PC-9 (cell line): ENCODE data around the gene MYL6B. TPM values are rescaled to one million over a fixed set of nuclear protein-coding genes. Genes with fewer than 3 reads are reported as not detected.

ENCODE experiments used
- BruUV-seq: library from RNA; stranded (reverse); fragments of 400-500 nt; replicated peaks from 2 replicates; lab custom pipeline; 2021; lab: Mats Ljungman, UMichigan
- CTCF ChIA-PET: fragments of 300-600 bp; sonication (Branson Sonifier 250); formaldehyde crosslinking; loops from one replicate; lab custom pipeline; 2022; ENCODE audit warnings: antibody characterized with exemption; lab: Charles Lee
- POLR2A ChIA-PET: fragments of 300-600 bp; sonication (Branson Sonifier 250); formaldehyde crosslinking; loops from one replicate; lab custom pipeline; 2022; ENCODE audit warnings: antibody characterized with exemption; ENCODE audit not compliant: unreplicated experiment; lab: Charles Lee
- DNase-seq, 2 experiments: peaks; one replicate each; pipeline versions ENCODE4 v3.0.0 to v3.0.0-alpha.2; 2015 to 2022; ENCODE audit warnings: mixed read lengths in 1 of 2
- H2AFZ ChIP-seq: fragments of 200-600 bp; sonication (generic); 2 replicates; pipeline ENCODE4 v1.8.1; 2017; ENCODE audit warnings: antibody characterized with exemption
- H3F3A ChIP-seq: fragments of 200-600 bp; sonication (generic); 2 replicates; pipeline ENCODE4 v1.8.1; 2017; ENCODE audit warnings: antibody characterized with exemption, mild to moderate bottlenecking, low read depth; ENCODE audit not compliant: insufficient read depth
- H3K27ac ChIP-seq: fragments of 200-600 bp; sonication (generic); 2 replicates; pipeline ENCODE4 v1.6.1; 2016; ENCODE audit warnings: mixed run types
- H3K27me3 ChIP-seq: fragments of 200-600 bp; sonication (generic); 2 replicates; pipeline ENCODE4 v1.6.1; 2016; ENCODE audit warnings: low read depth, mixed run types; ENCODE audit not compliant: insufficient read depth
- H3K36me3 ChIP-seq: fragments of 200-600 bp; sonication (generic); 2 replicates; pipeline ENCODE4 v1.6.1; 2016; ENCODE audit warnings: low read depth, mixed run types
- H3K4me1 ChIP-seq: fragments of 200-600 bp; sonication (generic); replicated peaks from 2 replicates; pipeline ENCODE4 v1.6.1; 2016; ENCODE audit warnings: mixed run types; ENCODE audit not compliant: insufficient read depth
- H3K4me2 ChIP-seq: fragments of 200-600 bp; sonication (generic); 2 replicates; pipeline ENCODE4 v1.6.1; 2017; ENCODE audit warnings: mixed run types
- H3K4me3 ChIP-seq: fragments of 200-600 bp; sonication (generic); 2 replicates; pipeline ENCODE4 v1.6.1; 2016; ENCODE audit warnings: mixed run types
- H3K79me2 ChIP-seq: fragments of 200-600 bp; sonication (generic); 2 replicates; pipeline ENCODE4 v1.6.1; 2017; ENCODE audit warnings: low read depth, mixed run types
- H3K9me2 ChIP-seq: fragments of 200-600 bp; sonication (generic); 2 replicates; pipeline ENCODE4 v1.8.1; 2017; ENCODE audit warnings: mild to moderate bottlenecking; ENCODE audit not compliant: insufficient read depth
- H3K9me3 ChIP-seq: fragments of 200-600 bp; sonication (generic); 2 replicates; pipeline ENCODE4 v1.8.1; 2016; ENCODE audit warnings: low read depth; ENCODE audit not compliant: insufficient read depth
- H4K20me1 ChIP-seq: fragments of 200-600 bp; sonication (generic); 2 replicates; pipeline ENCODE4 v1.8.1; 2017; ENCODE audit not compliant: insufficient read depth
- EZH2 ChIP-seq: fragments of 200-600 bp; sonication (generic); IDR thresholded peaks from 2 replicates; pipeline ENCODE4 v1.8.0; 2017; ENCODE audit warnings: antibody characterized with exemption, low read depth
- intact Hi-C: fragments of 100-400 bp; cut with micrococcal nuclease; formaldehyde crosslinking; loops from one replicate; pipeline ENCODE4 v1.10.0; 2022; ENCODE audit not compliant: unreplicated experiment
- total RNA-seq: library from RNA; stranded (reverse); gene quantifications from 2 replicates; pipeline ENCODE4 v1.2.3, GENCODE V29; 2021
- TF ChIP-seq, protein P1 (sequence below): fragments of 200-600 bp; sonication (generic); conservative IDR thresholded peaks from 2 replicates; pipeline ENCODE4 v1.6.1; 2017; ENCODE audit warnings: mixed run types, antibody characterized with exemption, mild to moderate bottlenecking, moderate library complexity

MYL6B gene
- total RNA-seq, 1 experiment from 2014 or later, result 121 TPM

DNA sequence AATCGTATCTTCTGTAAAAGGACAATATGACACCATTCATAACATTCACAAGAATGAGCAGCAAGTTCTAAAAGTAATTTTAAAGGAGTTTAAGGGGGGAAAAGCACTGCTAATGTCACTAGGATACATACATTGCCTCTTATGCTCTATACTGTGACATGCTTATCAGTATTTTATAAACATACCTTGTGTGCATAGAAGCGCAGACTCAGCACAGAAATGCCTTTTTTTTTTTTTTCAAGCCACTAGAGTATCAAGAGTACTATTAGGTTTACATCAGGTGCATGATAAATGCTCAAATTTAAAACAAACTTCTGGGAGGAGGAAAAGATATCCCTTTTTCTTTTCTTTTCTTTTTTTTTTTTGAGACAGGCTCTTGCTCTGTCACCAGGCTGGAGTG is 50.5 kb downstream of the MYL6B start:
- H3F3A ChIP-seq, result peaks cover 18% of the 10 kb centered on the region; the same call in 1 of the 2 replicates
- H3K4me1 ChIP-seq, result no peaks in the 10 kb centered on the region
- no peaks in the 10 kb centered on the region for H3K79me2 ChIP-seq
- H4K20me1 ChIP-seq, result peaks cover 5% of the 10 kb centered on the region; the same call in 1 of the 2 replicates
- H3K4me2 ChIP-seq, result no peak overlapping the region
- no peaks in the 10 kb centered on the region for H3K9me3 ChIP-seq
- no peak for DNase-seq
- H3K9me2 ChIP-seq, result no peaks in the 10 kb centered on the region
- H3K27me3 ChIP-seq, result no peaks in the 10 kb centered on the region
- CTCF ChIA-PET, result no interaction called here
- BruUV-seq, result no TSS peak
- no peak overlapping the region for H2AFZ ChIP-seq
- H3K27ac ChIP-seq, result no peak overlapping the region
- intact Hi-C loops, result no loop called here
- TF ChIP-seq EZH2, result no peak
- TF ChIP-seq, protein P1, sequence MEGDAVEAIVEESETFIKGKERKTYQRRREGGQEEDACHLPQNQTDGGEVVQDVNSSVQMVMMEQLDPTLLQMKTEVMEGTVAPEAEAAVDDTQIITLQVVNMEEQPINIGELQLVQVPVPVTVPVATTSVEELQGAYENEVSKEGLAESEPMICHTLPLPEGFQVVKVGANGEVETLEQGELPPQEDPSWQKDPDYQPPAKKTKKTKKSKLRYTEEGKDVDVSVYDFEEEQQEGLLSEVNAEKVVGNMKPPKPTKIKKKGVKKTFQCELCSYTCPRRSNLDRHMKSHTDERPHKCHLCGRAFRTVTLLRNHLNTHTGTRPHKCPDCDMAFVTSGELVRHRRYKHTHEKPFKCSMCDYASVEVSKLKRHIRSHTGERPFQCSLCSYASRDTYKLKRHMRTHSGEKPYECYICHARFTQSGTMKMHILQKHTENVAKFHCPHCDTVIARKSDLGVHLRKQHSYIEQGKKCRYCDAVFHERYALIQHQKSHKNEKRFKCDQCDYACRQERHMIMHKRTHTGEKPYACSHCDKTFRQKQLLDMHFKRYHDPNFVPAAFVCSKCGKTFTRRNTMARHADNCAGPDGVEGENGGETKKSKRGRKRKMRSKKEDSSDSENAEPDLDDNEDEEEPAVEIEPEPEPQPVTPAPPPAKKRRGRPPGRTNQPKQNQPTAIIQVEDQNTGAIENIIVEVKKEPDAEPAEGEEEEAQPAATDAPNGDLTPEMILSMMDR, result no peak
- POLR2A ChIA-PET, result interaction anchor here (1.3 kb wide), 1 partner anchor 19 kb away, joined by 4 read pairs; the partner anchor contains the start of gene RNF41
- no peak overlapping the region for H3K4me3 ChIP-seq
- H3K36me3 ChIP-seq, result peaks cover 8% of the 10 kb centered on the region; the same call in 1 of the 2 replicates

DNA sequence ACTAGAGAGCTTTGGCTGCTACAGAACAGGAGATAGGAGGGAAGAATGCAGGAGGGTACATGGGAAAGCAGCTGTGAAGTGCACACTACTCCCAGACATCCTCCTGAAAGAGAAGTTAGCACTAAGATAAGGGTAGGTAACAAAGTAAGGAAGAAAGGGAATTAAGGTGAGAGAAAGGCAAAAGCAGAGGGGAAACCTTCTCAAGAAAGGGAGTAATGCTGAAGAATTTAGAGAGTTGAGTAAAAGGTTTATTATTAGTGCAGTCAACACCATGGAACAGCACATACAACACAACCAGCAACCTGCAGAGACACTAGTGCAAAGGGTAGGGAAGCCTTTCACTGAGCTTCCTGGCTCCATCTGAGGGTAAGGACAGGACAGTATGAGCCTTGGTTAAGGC is 51.9 kb downstream of the MYL6B start:
- no peaks in the 10 kb centered on the region for H3K27me3 ChIP-seq
- H4K20me1 ChIP-seq, result peaks cover 5% of the 10 kb centered on the region; the same call in 1 of the 2 replicates
- POLR2A ChIA-PET, result no interaction called here
- no peak for DNase-seq
- no peaks in the 10 kb centered on the region for H3K4me1 ChIP-seq
- no peak overlapping the region for H3K4me2 ChIP-seq
- peaks cover 9% of the 10 kb centered on the region; the same call in 1 of the 2 replicates for H3K36me3 ChIP-seq
- H3K9me2 ChIP-seq, result no peaks in the 10 kb centered on the region
- no peak for TF ChIP-seq EZH2
- TF ChIP-seq, protein P1, result no peak
- no peak overlapping the region for H2AFZ ChIP-seq
- no peaks in the 10 kb centered on the region for H3K79me2 ChIP-seq
- no TSS peak for BruUV-seq
- intact Hi-C loops, result no loop called here
- no peak overlapping the region for H3K27ac ChIP-seq
- CTCF ChIA-PET, result no interaction called here
- H3K4me3 ChIP-seq, result no peak overlapping the region
- H3K9me3 ChIP-seq, result no peaks in the 10 kb centered on the region
- H3F3A ChIP-seq, result peaks cover 8% of the 10 kb centered on the region; the same call in 1 of the 2 replicates

DNA sequence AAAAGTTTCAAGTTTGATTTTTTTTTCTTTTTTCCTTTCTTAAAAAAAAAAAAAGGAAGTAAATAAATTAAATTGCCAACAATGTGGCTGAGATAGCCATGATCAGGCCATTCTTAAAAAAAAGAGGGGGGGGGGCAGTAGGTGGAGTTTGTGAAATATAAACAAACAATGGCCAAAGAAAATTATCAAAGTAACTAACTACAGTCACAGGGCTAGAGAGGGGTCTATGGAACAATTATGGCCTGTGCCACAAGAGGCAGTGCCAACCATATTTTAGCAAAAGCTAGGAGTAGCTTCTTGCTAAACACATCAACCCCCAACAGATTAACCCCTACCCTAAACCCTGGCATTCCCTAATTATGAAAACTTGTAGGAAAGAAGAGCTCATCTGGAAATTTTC is 53.1 kb downstream of the MYL6B start:
- H3K9me2 ChIP-seq, result no peaks in the 10 kb centered on the region
- no peak overlapping the region for H3K4me2 ChIP-seq
- no peak for DNase-seq
- H3K4me3 ChIP-seq, result no peak overlapping the region
- TF ChIP-seq EZH2, result no peak
- TF ChIP-seq, protein P1, result no peak; the same call in 1 of the 2 replicates
- H3K36me3 ChIP-seq, result peaks cover 9% of the 10 kb centered on the region; the same call in 1 of the 2 replicates
- H4K20me1 ChIP-seq, result peaks cover 5% of the 10 kb centered on the region; the same call in 1 of the 2 replicates
- ChIA-PET POLR2A (no interaction called here), CTCF (no interaction called here)
- H3F3A ChIP-seq, result peaks cover 8% of the 10 kb centered on the region; the same call in 1 of the 2 replicates
- no peaks in the 10 kb centered on the region for H3K9me3 ChIP-seq
- BruUV-seq, result no TSS peak
- no peaks in the 10 kb centered on the region for H3K27me3 ChIP-seq
- H3K79me2 ChIP-seq, result no peaks in the 10 kb centered on the region
- intact Hi-C loops, result no loop called here
- no peak overlapping the region for H3K27ac ChIP-seq
- no peak overlapping the region for H2AFZ ChIP-seq
- no peaks in the 10 kb centered on the region for H3K4me1 ChIP-seq
